GM23338 (cell line): ENCODE data around the gene ZNF415. TPM values are rescaled to one million over a fixed set of nuclear protein-coding genes. Genes with fewer than 3 reads are reported as not detected.

ENCODE experiments used
- ATAC-seq: fragments of 200-7000 bp; cut with Tn5 transposase; 3 replicates; pipeline ENCODE4 v1.9.1; 2020
- DNase-seq: peaks from one replicate; pipeline ENCODE4 v3.0.0-alpha.2; 2015; ENCODE audit warnings: low spot score
- H2AFZ ChIP-seq: fragments of 200-600 bp; sonication (generic); 2 replicates; pipeline ENCODE4 v1.8.0; 2016; ENCODE audit warnings: antibody characterized with exemption, mild to moderate bottlenecking, moderate library complexity
- H3F3A ChIP-seq: fragments of 200-600 bp; sonication (generic); replicated peaks from 2 replicates; pipeline ENCODE4 v1.8.0; 2017; ENCODE audit warnings: antibody characterized with exemption, mixed run types, low read depth
- H3K27ac ChIP-seq: fragments of 200-600 bp; sonication (generic); 2 replicates; pipeline ENCODE4 v1.6.1; 2016; ENCODE audit warnings: low read depth
- H3K27me3 ChIP-seq: fragments of 200-600 bp; sonication (generic); 2 replicates; pipeline ENCODE4 v1.8.0; 2016; ENCODE audit warnings: mild to moderate bottlenecking, mixed run types, moderate library complexity; ENCODE audit not compliant: insufficient read depth
- H3K36me3 ChIP-seq: fragments of 200-600 bp; sonication (generic); 2 replicates; pipeline ENCODE4 v1.8.0; 2016; ENCODE audit warnings: mild to moderate bottlenecking; ENCODE audit not compliant: insufficient read depth
- H3K4me1 ChIP-seq: fragments of 200-600 bp; sonication (generic); 2 replicates; pipeline ENCODE4 v1.8.0; 2016; ENCODE audit warnings: mild to moderate bottlenecking, moderate library complexity; ENCODE audit not compliant: insufficient read depth
- H3K4me2 ChIP-seq: fragments of 200-600 bp; sonication (generic); 2 replicates; pipeline ENCODE4 v1.7.1; 2017; ENCODE audit warnings: mixed run types
- H3K4me3 ChIP-seq: fragments of 200-600 bp; sonication (generic); 2 replicates; pipeline ENCODE4 v1.6.1; 2016; ENCODE audit warnings: mixed run types
- H3K79me2 ChIP-seq: fragments of 200-600 bp; sonication (generic); replicated peaks from 2 replicates; pipeline ENCODE4 v1.8.0; 2017; ENCODE audit warnings: mild to moderate bottlenecking; ENCODE audit not compliant: insufficient read depth
- H3K9me2 ChIP-seq: fragments of 200-600 bp; sonication (generic); 2 replicates; pipeline ENCODE4 v1.8.0; 2017; ENCODE audit not compliant: insufficient read depth
- H4K20me1 ChIP-seq: fragments of 200-600 bp; sonication (generic); replicated peaks from 2 replicates; pipeline ENCODE4 v1.8.0; 2017; ENCODE audit warnings: mild to moderate bottlenecking; ENCODE audit not compliant: insufficient read depth
- H3K27ac Mint-ChIP-seq: 2 replicates; pipeline ENCODE4 v1.8.0; 2020; ENCODE audit warnings: inconsistent platforms, mild to moderate bottlenecking, moderate library complexity, mixed read lengths
- H3K27me3 Mint-ChIP-seq: 3 replicates; pipeline ENCODE4 v1.8.0; 2022; ENCODE audit warnings: low read depth, mild to moderate bottlenecking, moderate library complexity, mixed read lengths, inconsistent platforms; ENCODE audit not compliant: insufficient read depth, poor library complexity
- H3K36me3 Mint-ChIP-seq: 3 replicates; pipeline ENCODE4 v1.8.0; 2021; ENCODE audit warnings: low read depth, mild to moderate bottlenecking, inconsistent platforms, moderate library complexity, mixed read lengths
- H3K4me1 Mint-ChIP-seq: 3 replicates; pipeline ENCODE4 v1.8.0; 2020; ENCODE audit warnings: mild to moderate bottlenecking, inconsistent platforms, mixed read lengths
- H3K4me3 Mint-ChIP-seq: 3 replicates; pipeline ENCODE4 v1.8.0; 2021; ENCODE audit warnings: moderate library complexity, mild to moderate bottlenecking, inconsistent platforms, mixed read lengths
- H3K9me3 Mint-ChIP-seq: 3 replicates; pipeline ENCODE4 v1.8.0; 2020; ENCODE audit warnings: moderate library complexity, mild to moderate bottlenecking, inconsistent platforms, mixed read lengths
- CREB1 ChIP-seq: fragments of 250-450 bp; sonication (Bioruptor Pico); IDR thresholded peaks from 2 replicates; pipeline ENCODE4 v1.5.0; 2020; ENCODE audit warnings: low read depth, mild to moderate bottlenecking, moderate library complexity
- EZH2 ChIP-seq: fragments of 200-600 bp; sonication (generic); IDR thresholded peaks from one replicate; pipeline ENCODE4 v1.8.0; 2017; ENCODE audit warnings: antibody characterized with exemption, mild to moderate bottlenecking, low read depth; ENCODE audit not compliant: unreplicated experiment
- EZH2phosphoT487 ChIP-seq: fragments of 200-600 bp; sonication (generic); IDR thresholded peaks from one replicate; pipeline ENCODE4 v1.8.1; 2018; ENCODE audit warnings: antibody characterized with exemption; ENCODE audit not compliant: unreplicated experiment
- JUNB ChIP-seq: IDR thresholded peaks from one replicate; pipeline ENCODE4 v1.6.1; 2016; ENCODE audit warnings: antibody characterized with exemption; ENCODE audit not compliant: unreplicated experiment
- NANOG ChIP-seq: IDR thresholded peaks from 2 replicates; pipeline ENCODE4 v1.6.1; 2016; ENCODE audit warnings: antibody characterized with exemption, borderline replicate concordance
- POLR2AphosphoS5 ChIP-seq: IDR thresholded peaks from 2 replicates; pipeline ENCODE4 v1.6.1; 2016; ENCODE audit warnings: antibody characterized with exemption, low read depth
- STAT1 ChIP-seq: IDR thresholded peaks from one replicate; pipeline ENCODE4 v1.6.1; 2016; ENCODE audit warnings: antibody characterized with exemption; ENCODE audit not compliant: unreplicated experiment
- ZNF114 ChIP-seq: fragments of 250-450 bp; sonication (Bioruptor Pico); IDR thresholded peaks from 2 replicates; pipeline ENCODE4 v1.5.0; 2020; ENCODE audit warnings: mild to moderate bottlenecking, moderate library complexity
- ZNF331 ChIP-seq: fragments of 250-450 bp; sonication (Bioruptor Pico); IDR thresholded peaks from 2 replicates; pipeline ENCODE4 v1.5.0; 2020; ENCODE audit warnings: low read depth, mild to moderate bottlenecking, moderate library complexity
- polyA plus RNA-seq: library from polyadenylated mRNA; unstranded; fragments of >200 nt; fragmentation: Nextera tagmentation; extraction: Ambion mirVana; gene quantifications from 2 replicates; pipeline ENCODE4 v1.2.1, GENCODE V29; 2016
- total RNA-seq: library from RNA; depleted of rRNA; stranded (reverse); fragments of >200 nt; shearing (Covaris generic); gene quantifications from 2 replicates; pipeline ENCODE4 v1.2.3, GENCODE V29; 2014
- TF ChIP-seq, protein P1 (sequence below): IDR thresholded peaks from one replicate; pipeline ENCODE4 v1.6.1; 2018; ENCODE audit warnings: antibody characterized with exemption; ENCODE audit not compliant: unreplicated experiment
- TF ChIP-seq, protein P2 (sequence below): IDR thresholded peaks from 2 replicates; pipeline ENCODE4 v1.6.1; 2016; ENCODE audit warnings: antibody characterized with exemption
- TF ChIP-seq, protein P3 (sequence below), 2 experiments: fragments of 200-600 bp in 1 of 2; sonication (generic) in 1 of 2; conservative IDR thresholded peaks; 2 replicates each; pipeline versions ENCODE4 v1.5.1 to v1.6.1; 2016 to 2017; ENCODE audit warnings: antibody characterized with exemption in 2 of 2, low read depth in 2 of 2, mild to moderate bottlenecking in 2 of 2, moderate library complexity in 1 of 2
- TF ChIP-seq, protein P4 (sequence below): fragments of 250-450 bp; sonication (Bioruptor Pico); IDR thresholded peaks from 2 replicates; pipeline ENCODE4 v1.5.0; 2020; ENCODE audit warnings: mild to moderate bottlenecking, moderate library complexity

Gene ZNF415
- total and polyA plus RNA-seq, 2 experiments from 2014 or later: 9.2 to 9.3 TPM

GRCh38 chr19:53165691-53166091 lies 33.0 kb upstream of the ZNF415 start:
- H3K36me3 ChIP-seq: peaks cover 27% of the 10 kb centered on the region
- DNase-seq (no peak), ATAC-seq (no peak)
- Mint-ChIP-seq H3K4me1 (no peaks in the 10 kb centered on the region), H3K27ac (no peak overlapping the region), H3K4me3 (no peak overlapping the region), H3K9me3 (peaks cover 77% of the 10 kb centered on the region), H3K27me3 (peaks cover 2% of the 10 kb centered on the region), H3K36me3 (peaks cover 50% of the 10 kb centered on the region)
- no peak overlapping the region for H2AFZ ChIP-seq
- H3K9me2 ChIP-seq: no peaks in the 10 kb centered on the region
- H3K27ac ChIP-seq: no peak overlapping the region
- no peaks in the 10 kb centered on the region for H3K4me1 ChIP-seq
- no peaks in the 10 kb centered on the region for H3K27me3 ChIP-seq
- no peaks in the 10 kb centered on the region for H3F3A ChIP-seq
- no peaks in the 10 kb centered on the region for H4K20me1 ChIP-seq
- TF ChIP-seq POLR2AphosphoS5: no peak
- no peak for TF ChIP-seq NANOG
- TF ChIP-seq, protein P1, sequence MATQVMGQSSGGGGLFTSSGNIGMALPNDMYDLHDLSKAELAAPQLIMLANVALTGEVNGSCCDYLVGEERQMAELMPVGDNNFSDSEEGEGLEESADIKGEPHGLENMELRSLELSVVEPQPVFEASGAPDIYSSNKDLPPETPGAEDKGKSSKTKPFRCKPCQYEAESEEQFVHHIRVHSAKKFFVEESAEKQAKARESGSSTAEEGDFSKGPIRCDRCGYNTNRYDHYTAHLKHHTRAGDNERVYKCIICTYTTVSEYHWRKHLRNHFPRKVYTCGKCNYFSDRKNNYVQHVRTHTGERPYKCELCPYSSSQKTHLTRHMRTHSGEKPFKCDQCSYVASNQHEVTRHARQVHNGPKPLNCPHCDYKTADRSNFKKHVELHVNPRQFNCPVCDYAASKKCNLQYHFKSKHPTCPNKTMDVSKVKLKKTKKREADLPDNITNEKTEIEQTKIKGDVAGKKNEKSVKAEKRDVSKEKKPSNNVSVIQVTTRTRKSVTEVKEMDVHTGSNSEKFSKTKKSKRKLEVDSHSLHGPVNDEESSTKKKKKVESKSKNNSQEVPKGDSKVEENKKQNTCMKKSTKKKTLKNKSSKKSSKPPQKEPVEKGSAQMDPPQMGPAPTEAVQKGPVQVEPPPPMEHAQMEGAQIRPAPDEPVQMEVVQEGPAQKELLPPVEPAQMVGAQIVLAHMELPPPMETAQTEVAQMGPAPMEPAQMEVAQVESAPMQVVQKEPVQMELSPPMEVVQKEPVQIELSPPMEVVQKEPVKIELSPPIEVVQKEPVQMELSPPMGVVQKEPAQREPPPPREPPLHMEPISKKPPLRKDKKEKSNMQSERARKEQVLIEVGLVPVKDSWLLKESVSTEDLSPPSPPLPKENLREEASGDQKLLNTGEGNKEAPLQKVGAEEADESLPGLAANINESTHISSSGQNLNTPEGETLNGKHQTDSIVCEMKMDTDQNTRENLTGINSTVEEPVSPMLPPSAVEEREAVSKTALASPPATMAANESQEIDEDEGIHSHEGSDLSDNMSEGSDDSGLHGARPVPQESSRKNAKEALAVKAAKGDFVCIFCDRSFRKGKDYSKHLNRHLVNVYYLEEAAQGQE: no peak
- TF ChIP-seq EZH2: no peak
- TF ChIP-seq, protein P2, sequence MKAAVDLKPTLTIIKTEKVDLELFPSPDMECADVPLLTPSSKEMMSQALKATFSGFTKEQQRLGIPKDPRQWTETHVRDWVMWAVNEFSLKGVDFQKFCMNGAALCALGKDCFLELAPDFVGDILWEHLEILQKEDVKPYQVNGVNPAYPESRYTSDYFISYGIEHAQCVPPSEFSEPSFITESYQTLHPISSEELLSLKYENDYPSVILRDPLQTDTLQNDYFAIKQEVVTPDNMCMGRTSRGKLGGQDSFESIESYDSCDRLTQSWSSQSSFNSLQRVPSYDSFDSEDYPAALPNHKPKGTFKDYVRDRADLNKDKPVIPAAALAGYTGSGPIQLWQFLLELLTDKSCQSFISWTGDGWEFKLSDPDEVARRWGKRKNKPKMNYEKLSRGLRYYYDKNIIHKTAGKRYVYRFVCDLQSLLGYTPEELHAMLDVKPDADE: no peak
- TF ChIP-seq ZNF331 (CRISPR knock-in tag): no peak
- TF ChIP-seq CREB1 (CRISPR knock-in tag): no peak
- no peak for TF ChIP-seq EZH2phosphoT487
- TF ChIP-seq, protein P3, sequence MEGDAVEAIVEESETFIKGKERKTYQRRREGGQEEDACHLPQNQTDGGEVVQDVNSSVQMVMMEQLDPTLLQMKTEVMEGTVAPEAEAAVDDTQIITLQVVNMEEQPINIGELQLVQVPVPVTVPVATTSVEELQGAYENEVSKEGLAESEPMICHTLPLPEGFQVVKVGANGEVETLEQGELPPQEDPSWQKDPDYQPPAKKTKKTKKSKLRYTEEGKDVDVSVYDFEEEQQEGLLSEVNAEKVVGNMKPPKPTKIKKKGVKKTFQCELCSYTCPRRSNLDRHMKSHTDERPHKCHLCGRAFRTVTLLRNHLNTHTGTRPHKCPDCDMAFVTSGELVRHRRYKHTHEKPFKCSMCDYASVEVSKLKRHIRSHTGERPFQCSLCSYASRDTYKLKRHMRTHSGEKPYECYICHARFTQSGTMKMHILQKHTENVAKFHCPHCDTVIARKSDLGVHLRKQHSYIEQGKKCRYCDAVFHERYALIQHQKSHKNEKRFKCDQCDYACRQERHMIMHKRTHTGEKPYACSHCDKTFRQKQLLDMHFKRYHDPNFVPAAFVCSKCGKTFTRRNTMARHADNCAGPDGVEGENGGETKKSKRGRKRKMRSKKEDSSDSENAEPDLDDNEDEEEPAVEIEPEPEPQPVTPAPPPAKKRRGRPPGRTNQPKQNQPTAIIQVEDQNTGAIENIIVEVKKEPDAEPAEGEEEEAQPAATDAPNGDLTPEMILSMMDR (conservative IDR thresholded peaks at IDR 0.05; ENCODE audit: low read depth in 2 of 2): no peak
- TF ChIP-seq, protein P4, sequence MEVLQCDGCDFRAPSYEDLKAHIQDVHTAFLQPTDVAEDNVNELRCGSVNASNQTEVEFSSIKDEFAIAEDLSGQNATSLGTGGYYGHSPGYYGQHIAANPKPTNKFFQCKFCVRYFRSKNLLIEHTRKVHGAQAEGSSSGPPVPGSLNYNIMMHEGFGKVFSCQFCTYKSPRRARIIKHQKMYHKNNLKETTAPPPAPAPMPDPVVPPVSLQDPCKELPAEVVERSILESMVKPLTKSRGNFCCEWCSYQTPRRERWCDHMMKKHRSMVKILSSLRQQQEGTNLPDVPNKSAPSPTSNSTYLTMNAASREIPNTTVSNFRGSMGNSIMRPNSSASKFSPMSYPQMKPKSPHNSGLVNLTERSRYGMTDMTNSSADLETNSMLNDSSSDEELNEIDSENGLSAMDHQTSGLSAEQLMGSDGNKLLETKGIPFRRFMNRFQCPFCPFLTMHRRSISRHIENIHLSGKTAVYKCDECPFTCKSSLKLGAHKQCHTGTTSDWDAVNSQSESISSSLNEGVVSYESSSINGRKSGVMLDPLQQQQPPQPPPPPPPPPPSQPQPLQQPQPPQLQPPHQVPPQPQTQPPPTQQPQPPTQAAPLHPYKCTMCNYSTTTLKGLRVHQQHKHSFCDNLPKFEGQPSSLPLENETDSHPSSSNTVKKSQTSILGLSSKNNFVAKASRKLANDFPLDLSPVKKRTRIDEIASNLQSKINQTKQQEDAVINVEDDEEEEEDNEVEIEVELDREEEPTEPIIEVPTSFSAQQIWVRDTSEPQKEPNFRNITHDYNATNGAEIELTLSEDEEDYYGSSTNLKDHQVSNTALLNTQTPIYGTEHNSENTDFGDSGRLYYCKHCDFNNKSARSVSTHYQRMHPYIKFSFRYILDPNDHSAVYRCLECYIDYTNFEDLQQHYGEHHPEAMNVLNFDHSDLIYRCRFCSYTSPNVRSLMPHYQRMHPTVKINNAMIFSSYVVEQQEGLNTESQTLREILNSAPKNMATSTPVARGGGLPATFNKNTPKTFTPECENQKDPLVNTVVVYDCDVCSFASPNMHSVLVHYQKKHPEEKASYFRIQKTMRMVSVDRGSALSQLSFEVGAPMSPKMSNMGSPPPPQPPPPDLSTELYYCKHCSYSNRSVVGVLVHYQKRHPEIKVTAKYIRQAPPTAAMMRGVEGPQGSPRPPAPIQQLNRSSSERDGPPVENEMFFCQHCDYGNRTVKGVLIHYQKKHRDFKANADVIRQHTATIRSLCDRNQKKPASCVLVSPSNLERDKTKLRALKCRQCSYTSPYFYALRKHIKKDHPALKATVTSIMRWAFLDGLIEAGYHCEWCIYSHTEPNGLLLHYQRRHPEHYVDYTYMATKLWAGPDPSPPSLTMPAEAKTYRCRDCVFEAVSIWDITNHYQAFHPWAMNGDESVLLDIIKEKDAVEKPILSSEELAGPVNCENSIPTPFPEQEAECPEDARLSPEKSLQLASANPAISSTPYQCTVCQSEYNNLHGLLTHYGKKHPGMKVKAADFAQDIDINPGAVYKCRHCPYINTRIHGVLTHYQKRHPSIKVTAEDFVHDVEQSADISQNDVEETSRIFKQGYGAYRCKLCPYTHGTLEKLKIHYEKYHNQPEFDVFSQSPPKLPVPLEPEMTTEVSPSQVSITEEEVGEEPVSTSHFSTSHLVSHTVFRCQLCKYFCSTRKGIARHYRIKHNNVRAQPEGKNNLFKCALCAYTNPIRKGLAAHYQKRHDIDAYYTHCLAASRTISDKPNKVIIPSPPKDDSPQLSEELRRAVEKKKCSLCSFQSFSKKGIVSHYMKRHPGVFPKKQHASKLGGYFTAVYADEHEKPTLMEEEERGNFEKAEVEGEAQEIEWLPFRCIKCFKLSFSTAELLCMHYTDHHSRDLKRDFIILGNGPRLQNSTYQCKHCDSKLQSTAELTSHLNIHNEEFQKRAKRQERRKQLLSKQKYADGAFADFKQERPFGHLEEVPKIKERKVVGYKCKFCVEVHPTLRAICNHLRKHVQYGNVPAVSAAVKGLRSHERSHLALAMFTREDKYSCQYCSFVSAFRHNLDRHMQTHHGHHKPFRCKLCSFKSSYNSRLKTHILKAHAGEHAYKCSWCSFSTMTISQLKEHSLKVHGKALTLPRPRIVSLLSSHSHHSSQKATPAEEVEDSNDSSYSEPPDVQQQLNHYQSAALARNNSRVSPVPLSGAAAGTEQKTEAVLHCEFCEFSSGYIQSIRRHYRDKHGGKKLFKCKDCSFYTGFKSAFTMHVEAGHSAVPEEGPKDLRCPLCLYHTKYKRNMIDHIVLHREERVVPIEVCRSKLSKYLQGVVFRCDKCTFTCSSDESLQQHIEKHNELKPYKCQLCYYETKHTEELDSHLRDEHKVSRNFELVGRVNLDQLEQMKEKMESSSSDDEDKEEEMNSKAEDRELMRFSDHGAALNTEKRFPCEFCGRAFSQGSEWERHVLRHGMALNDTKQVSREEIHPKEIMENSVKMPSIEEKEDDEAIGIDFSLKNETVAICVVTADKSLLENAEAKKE (CRISPR knock-in tag): no peak
- no peak for TF ChIP-seq JUNB
- TF ChIP-seq ZNF114 (CRISPR knock-in tag): no peak
- no peak for TF ChIP-seq STAT1
- no peak overlapping the region for H3K4me2 ChIP-seq
- no peaks in the 10 kb centered on the region for H3K79me2 ChIP-seq
- no peak overlapping the region for H3K4me3 ChIP-seq
